ENCODE measurements around the gene VAMP8.

- no peak for TF ChIP-seq EZH2 (optimal IDR thresholded peaks at IDR 0.05; ENCODE audit: low read depth, low read length)
- no peak for TF ChIP-seq CTCF (IDR thresholded peaks at IDR 0.05; ENCODE audit: low read length)
- no peak for TF ChIP-seq EZH2phosphoT487 (IDR thresholded peaks at IDR 0.05; ENCODE audit: low read length)
These were observed 44.0 kb downstream of the VAMP8 start for GRCh38 chr2:85621338-85621737.

Measured in MM.1S (cell line).